ENCODE results near the gene FOSL1.
A peak's percentile ranks its signal among the peaks of the same experiment; 100 is the strongest.

FOSL1 gene

GRCh38 chr11:65925397-65925796 is 25.2 kb upstream of the FOSL1 start:
- Histone ChIP-seq H3K27me3 (ENCODE audit: control insufficient read depth in 3 of 3, insufficient read depth in 3 of 3, low read depth in 1 of 3, low read length in 3 of 3) (no peaks in the 10 kb centered on the region), H3K9me3 (replicated peaks in 1 of 2; ENCODE audit: control insufficient read depth in 2 of 2, insufficient read depth in 1 of 2, low read depth in 1 of 2, low read length in 2 of 2) (no peaks in the 10 kb centered on the region), H4K91ac (ENCODE audit: low read depth, low read length, poor library complexity) (no peak overlapping the region), H3K36me3 (replicated peaks in 1 of 2; ENCODE audit: control insufficient read depth in 2 of 2, insufficient read depth in 2 of 2, low read length in 2 of 2) (peaks cover 14 to 31% of the 10 kb centered on the region in 2 donors), H3K14ac (ENCODE audit: low read length) (no peak overlapping the region), H2AFZ (ENCODE audit: low read length) (no peak overlapping the region), H2BK120ac (ENCODE audit: low read depth, low read length) (no peak overlapping the region), H3K4ac (ENCODE audit: low read length) (no peak overlapping the region), H4K8ac (ENCODE audit: low read depth, low read length) (no peak overlapping the region), H3K18ac (ENCODE audit: low read length) (no peak overlapping the region), H3K27ac (replicated peaks; ENCODE audit: low read length) (no peak overlapping the region), H3K9ac (ENCODE audit: low read depth, low read length, poor library complexity) (no peak overlapping the region), H3K23ac (ENCODE audit: low read depth, low read length, poor library complexity) (no peak overlapping the region), H2BK12ac (ENCODE audit: low read length) (no peak overlapping the region), H2BK15ac (ENCODE audit: low read length) (no peak overlapping the region), H3K4me3 (ENCODE audit: low read length in 2 of 2) (peak overlapping the region in 1 of 2 donors; percentile 64), H3K79me1 (ENCODE audit: low read depth, low read length) (peaks cover 5% of the 10 kb centered on the region), H3K4me2 (ENCODE audit: insufficient read depth, low read length, poor library complexity, severe bottlenecking) (no peak overlapping the region), H2AK5ac (ENCODE audit: low read depth, low read length) (no peak overlapping the region), H3K4me1 (ENCODE audit: control insufficient read depth in 2 of 2, insufficient read depth in 1 of 2, low read depth in 1 of 2, low read length in 2 of 2) (peaks cover 3 to 9% of the 10 kb centered on the region in 2 donors), H2BK5ac (ENCODE audit: low read length) (no peak overlapping the region)
- DNase-seq (ENCODE audit: low spot score) = no peak
- no CpG with 5 or more reads among the region's 2 CpGs for WGBS, 2 donors (ENCODE audit: extremely low coverage in 2 of 2, insufficient read length in 2 of 2, insufficient replicate concordance in 1 of 2)

GRCh38 chr11:65922565-65922964 is 22.4 kb upstream of the FOSL1 start:
- Histone ChIP-seq H3K4me3 (ENCODE audit: low read length in 2 of 2) (no peak overlapping the region), H2BK5ac (ENCODE audit: low read length) (no peak overlapping the region), H2AFZ (ENCODE audit: low read length) (no peak overlapping the region), H2AK5ac (ENCODE audit: low read depth, low read length) (no peak overlapping the region), H3K4me1 (ENCODE audit: control insufficient read depth in 2 of 2, insufficient read depth in 1 of 2, low read depth in 1 of 2, low read length in 2 of 2) (peaks cover 15 to 16% of the 10 kb centered on the region in 2 donors), H3K27me3 (ENCODE audit: control insufficient read depth in 3 of 3, insufficient read depth in 3 of 3, low read depth in 1 of 3, low read length in 3 of 3) (no peaks in the 10 kb centered on the region), H4K91ac (ENCODE audit: low read depth, low read length, poor library complexity) (no peak overlapping the region), H2BK15ac (ENCODE audit: low read length) (no peak overlapping the region), H3K4me2 (ENCODE audit: insufficient read depth, low read length, poor library complexity, severe bottlenecking) (no peak overlapping the region), H2BK120ac (ENCODE audit: low read depth, low read length) (no peak overlapping the region), H3K23ac (ENCODE audit: low read depth, low read length, poor library complexity) (no peak overlapping the region), H4K8ac (ENCODE audit: low read depth, low read length) (no peak overlapping the region), H3K18ac (ENCODE audit: low read length) (no peak overlapping the region), H2BK12ac (ENCODE audit: low read length) (no peak overlapping the region), H3K14ac (ENCODE audit: low read length) (no peak overlapping the region), H3K9ac (ENCODE audit: low read depth, low read length, poor library complexity) (no peak overlapping the region), H3K79me1 (ENCODE audit: low read depth, low read length) (peaks cover 21% of the 10 kb centered on the region), H3K9me3 (replicated peaks in 1 of 2; ENCODE audit: control insufficient read depth in 2 of 2, insufficient read depth in 1 of 2, low read depth in 1 of 2, low read length in 2 of 2) (no peaks in the 10 kb centered on the region), H3K27ac (replicated peaks; ENCODE audit: low read length) (no peak overlapping the region), H3K4ac (ENCODE audit: low read length) (no peak overlapping the region), H3K36me3 (replicated peaks in 1 of 2; ENCODE audit: control insufficient read depth in 2 of 2, insufficient read depth in 2 of 2, low read length in 2 of 2) (peaks cover 14 to 36% of the 10 kb centered on the region in 2 donors)
- WGBS, 2 donors (ENCODE audit: extremely low coverage in 2 of 2, insufficient read length in 2 of 2, insufficient replicate concordance in 1 of 2) = no CpG with 5 or more reads among the region's 3 CpGs
- DNase-seq (ENCODE audit: low spot score) = no peak

GRCh38 chr11:65921876-65922275 is 21.7 kb upstream of the FOSL1 start:
- no peak for DNase-seq (ENCODE audit: low spot score)

GRCh38 chr11:65921033-65921555 is 20.9 kb upstream of the FOSL1 start:
- peaks cover 16 to 17% of the 10 kb centered on the region in 2 donors for H3K4me1 ChIP-seq (ENCODE audit: control insufficient read depth in 2 of 2, insufficient read depth in 1 of 2, low read depth in 1 of 2, low read length in 2 of 2)
- peak overlapping the region in 1 of 2 donors; percentile 90 for H3K4me3 ChIP-seq (ENCODE audit: low read length in 2 of 2)
- H2BK120ac ChIP-seq (ENCODE audit: low read depth, low read length) = no peak overlapping the region
- H2AK5ac ChIP-seq (ENCODE audit: low read depth, low read length) = peak overlapping the region; percentile 14
- peaks cover 23 to 46% of the 10 kb centered on the region in 2 donors for H3K36me3 ChIP-seq (replicated peaks in 1 of 2; ENCODE audit: control insufficient read depth in 2 of 2, insufficient read depth in 2 of 2, low read length in 2 of 2)
- no peak overlapping the region for H3K18ac ChIP-seq (ENCODE audit: low read length)
- no peak overlapping the region for H2BK12ac ChIP-seq (ENCODE audit: low read length)
- no CpG with 5 or more reads among the region's 12 CpGs for WGBS, 2 donors (ENCODE audit: extremely low coverage in 2 of 2, insufficient read length in 2 of 2, insufficient replicate concordance in 1 of 2)
- H4K91ac ChIP-seq (ENCODE audit: low read depth, low read length, poor library complexity) = no peak overlapping the region
- H3K27ac ChIP-seq (replicated peaks; ENCODE audit: low read length) = no peak overlapping the region
- H4K8ac ChIP-seq (ENCODE audit: low read depth, low read length) = no peak overlapping the region
- H2BK15ac ChIP-seq (ENCODE audit: low read length) = no peak overlapping the region
- H3K23ac ChIP-seq (ENCODE audit: low read depth, low read length, poor library complexity) = no peak overlapping the region
- H3K14ac ChIP-seq (ENCODE audit: low read length) = no peak overlapping the region
- no peaks in the 10 kb centered on the region for H3K9me3 ChIP-seq (replicated peaks in 1 of 2; ENCODE audit: control insufficient read depth in 2 of 2, insufficient read depth in 1 of 2, low read depth in 1 of 2, low read length in 2 of 2)
- H3K9ac ChIP-seq (ENCODE audit: low read depth, low read length, poor library complexity) = no peak overlapping the region
- DNase-seq (ENCODE audit: low spot score) = no peak
- H3K4me2 ChIP-seq (ENCODE audit: insufficient read depth, low read length, poor library complexity, severe bottlenecking) = no peak overlapping the region
- H3K27me3 ChIP-seq (ENCODE audit: control insufficient read depth in 3 of 3, insufficient read depth in 3 of 3, low read depth in 1 of 3, low read length in 3 of 3) = no peaks in the 10 kb centered on the region
- H3K4ac ChIP-seq (ENCODE audit: low read length) = no peak overlapping the region
- peaks cover 22% of the 10 kb centered on the region for H3K79me1 ChIP-seq (ENCODE audit: low read depth, low read length)
- no peak overlapping the region for H2BK5ac ChIP-seq (ENCODE audit: low read length)
- no peak overlapping the region for H2AFZ ChIP-seq (ENCODE audit: low read length)

More at GRCh38 chr11:65921876-65922275, 21.7 kb upstream of the FOSL1 start:
- no peaks in the 10 kb centered on the region for H3K9me3 ChIP-seq (replicated peaks in 1 of 2; ENCODE audit: control insufficient read depth in 2 of 2, insufficient read depth in 1 of 2, low read depth in 1 of 2, low read length in 2 of 2)
- no peak overlapping the region for H3K9ac ChIP-seq (ENCODE audit: low read depth, low read length, poor library complexity)
- peaks cover 21 to 43% of the 10 kb centered on the region in 2 donors for H3K36me3 ChIP-seq (replicated peaks in 1 of 2; ENCODE audit: control insufficient read depth in 2 of 2, insufficient read depth in 2 of 2, low read length in 2 of 2)
- H3K27me3 ChIP-seq (ENCODE audit: control insufficient read depth in 3 of 3, insufficient read depth in 3 of 3, low read depth in 1 of 3, low read length in 3 of 3) = no peaks in the 10 kb centered on the region
- H3K4me1 ChIP-seq (ENCODE audit: control insufficient read depth in 2 of 2, insufficient read depth in 1 of 2, low read depth in 1 of 2, low read length in 2 of 2) = peaks cover 16 to 17% of the 10 kb centered on the region in 2 donors
- H2BK12ac ChIP-seq (ENCODE audit: low read length) = no peak overlapping the region
- H3K14ac ChIP-seq (ENCODE audit: low read length) = no peak overlapping the region
- no peak overlapping the region for H4K91ac ChIP-seq (ENCODE audit: low read depth, low read length, poor library complexity)
- H3K79me1 ChIP-seq (ENCODE audit: low read depth, low read length) = peaks cover 22% of the 10 kb centered on the region
- no peak overlapping the region for H3K4me2 ChIP-seq (ENCODE audit: insufficient read depth, low read length, poor library complexity, severe bottlenecking)
- no peak overlapping the region for H4K8ac ChIP-seq (ENCODE audit: low read depth, low read length)
- H3K4ac ChIP-seq (ENCODE audit: low read length) = no peak overlapping the region
- no peak overlapping the region for H2BK5ac ChIP-seq (ENCODE audit: low read length)
- no peak overlapping the region for H3K4me3 ChIP-seq (ENCODE audit: low read length in 2 of 2)
- no CpG with 5 or more reads among the region's 10 CpGs for WGBS, 2 donors (ENCODE audit: extremely low coverage in 2 of 2, insufficient read length in 2 of 2, insufficient replicate concordance in 1 of 2)
- no peak overlapping the region for H3K18ac ChIP-seq (ENCODE audit: low read length)
- H2BK120ac ChIP-seq (ENCODE audit: low read depth, low read length) = no peak overlapping the region
- no peak overlapping the region for H2BK15ac ChIP-seq (ENCODE audit: low read length)
- no peak overlapping the region for H2AFZ ChIP-seq (ENCODE audit: low read length)
- no peak overlapping the region for H3K23ac ChIP-seq (ENCODE audit: low read depth, low read length, poor library complexity)
- peak overlapping the region; percentile 46 for H2AK5ac ChIP-seq (ENCODE audit: low read depth, low read length)
- H3K27ac ChIP-seq (replicated peaks; ENCODE audit: low read length) = no peak overlapping the region
